Karpas-422 (cell line): ENCODE results near the gene MICU2. TPM values are rescaled to one million over a fixed set of nuclear protein-coding genes. Genes with fewer than 3 reads are reported as not detected.
"Not testable (repeated sequence)": the region's sequence is repeated elsewhere in the genome, so short reads cannot be mapped to it uniquely, and the experiment has no call there.

Experiments
- DNase-seq: peaks from one replicate; pipeline ENCODE4 v3.0.0-alpha.2; 2015
- H2AFZ ChIP-seq: fragments of 200-600 bp; sonication (generic); 2 replicates; pipeline ENCODE4 v1.6.1; 2014; ENCODE audit warnings: antibody characterized with exemption, low read length, mixed read lengths
- H3K27ac ChIP-seq: fragments of 200-600 bp; sonication (generic); 2 replicates; pipeline ENCODE4 v1.5.1; 2014; ENCODE audit warnings: mild to moderate bottlenecking, low read length, moderate library complexity
- H3K27me3 ChIP-seq: fragments of 200-600 bp; sonication (generic); 2 replicates; pipeline ENCODE4 v1.6.1; 2014; ENCODE audit warnings: low read length, mixed read lengths
- H3K36me3 ChIP-seq: fragments of 200-600 bp; sonication (generic); 2 replicates; pipeline ENCODE4 v1.6.1; 2014; ENCODE audit warnings: low read length, mixed read lengths; ENCODE audit not compliant: insufficient read depth
- H3K4me1 ChIP-seq: fragments of 200-600 bp; sonication (generic); 2 replicates; pipeline ENCODE4 v1.6.1; 2014; ENCODE audit warnings: mild to moderate bottlenecking, low read length, mixed read lengths
- H3K4me2 ChIP-seq: fragments of 200-600 bp; sonication (generic); 2 replicates; pipeline ENCODE4 v1.6.1; 2014; ENCODE audit warnings: low read length, low read depth, mild to moderate bottlenecking; ENCODE audit not compliant: poor library complexity, severe bottlenecking
- H3K4me3 ChIP-seq: fragments of 200-600 bp; sonication (generic); 2 replicates; pipeline ENCODE4 v1.5.1; 2014; ENCODE audit warnings: mild to moderate bottlenecking, antibody characterized with exemption, low read length, mixed read lengths
- H3K79me2 ChIP-seq: fragments of 200-600 bp; sonication (generic); 2 replicates; pipeline ENCODE4 v1.6.1; 2014; ENCODE audit warnings: mild to moderate bottlenecking, low read length, mixed read lengths
- H3K9ac ChIP-seq: fragments of 200-600 bp; sonication (generic); 2 replicates; pipeline ENCODE4 v1.6.0; 2014; ENCODE audit warnings: low read length
- H3K9me2 ChIP-seq: fragments of 200-600 bp; sonication (generic), shearing (Covaris generic); replicated peaks from 2 replicates; pipeline ENCODE4 v1.6.0; 2014; ENCODE audit warnings: mild to moderate bottlenecking, low read length, moderate library complexity; ENCODE audit not compliant: insufficient read depth
- H3K9me3 ChIP-seq: fragments of 300-700, 200-600 bp; sonication (generic); 2 replicates; pipeline ENCODE4 v1.6.1; 2014; ENCODE audit warnings: low read length, mixed read lengths
- H4K20me1 ChIP-seq: fragments of 200-600 bp; sonication (generic); 2 replicates; pipeline ENCODE4 v1.6.1; 2014; ENCODE audit warnings: mild to moderate bottlenecking, antibody characterized with exemption, low read length, low read depth; ENCODE audit not compliant: insufficient read depth
- total RNA-seq: library from RNA; depleted of rRNA; stranded (reverse); fragments of >200 nt; shearing (Covaris generic); gene quantifications from 2 replicates; pipeline ENCODE4 v1.2.3, GENCODE V29; 2014; ENCODE audit warnings: low replicate concordance

The MICU2 gene
- total RNA-seq, 1 experiment from 2014 or later: 60.1 TPM

DNA sequence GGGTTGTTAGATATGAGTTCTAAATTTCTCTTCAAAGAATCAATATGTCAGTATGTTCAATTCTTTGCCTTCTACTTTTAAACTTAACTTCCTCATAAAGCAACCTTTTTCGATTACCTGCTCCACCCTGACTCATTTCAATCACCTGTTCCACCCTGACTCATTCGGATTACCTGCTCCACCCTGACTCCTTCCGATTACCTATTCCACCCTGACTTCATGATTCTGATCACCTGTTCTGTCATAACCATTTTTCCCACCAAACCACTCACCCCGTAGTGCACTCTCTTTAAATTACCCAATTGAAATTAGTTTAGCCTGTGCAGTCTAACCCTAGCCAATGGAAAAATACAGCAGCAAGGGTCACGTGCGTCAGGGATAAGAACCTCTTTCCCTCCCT is 14.5 kb downstream of the MICU2 start:
- DNase-seq, H2AFZ ChIP-seq, H3K36me3 ChIP-seq, H3K4me2 ChIP-seq, H3K27ac ChIP-seq, H3K4me1 ChIP-seq, H3K9ac ChIP-seq, H3K9me2 ChIP-seq, H4K20me1 ChIP-seq, H3K27me3 ChIP-seq, H3K4me3 ChIP-seq, H3K9me3 ChIP-seq: not testable (repeated sequence)
- H3K79me2 ChIP-seq: peaks cover 99% of the 10 kb centered on the region

GRCh38 chr13:21588411-21588810 is 15.6 kb downstream of the MICU2 start:
- not testable (repeated sequence) for H3K27me3 ChIP-seq, H3K9ac ChIP-seq, H3K27ac ChIP-seq, H4K20me1 ChIP-seq, H3K4me3 ChIP-seq, H3K4me1 ChIP-seq, DNase-seq, H3K36me3 ChIP-seq, H3K9me3 ChIP-seq, H3K9me2 ChIP-seq, H3K4me2 ChIP-seq, H2AFZ ChIP-seq
- H3K79me2 ChIP-seq: peaks cover 98% of the 10 kb centered on the region

DNA sequence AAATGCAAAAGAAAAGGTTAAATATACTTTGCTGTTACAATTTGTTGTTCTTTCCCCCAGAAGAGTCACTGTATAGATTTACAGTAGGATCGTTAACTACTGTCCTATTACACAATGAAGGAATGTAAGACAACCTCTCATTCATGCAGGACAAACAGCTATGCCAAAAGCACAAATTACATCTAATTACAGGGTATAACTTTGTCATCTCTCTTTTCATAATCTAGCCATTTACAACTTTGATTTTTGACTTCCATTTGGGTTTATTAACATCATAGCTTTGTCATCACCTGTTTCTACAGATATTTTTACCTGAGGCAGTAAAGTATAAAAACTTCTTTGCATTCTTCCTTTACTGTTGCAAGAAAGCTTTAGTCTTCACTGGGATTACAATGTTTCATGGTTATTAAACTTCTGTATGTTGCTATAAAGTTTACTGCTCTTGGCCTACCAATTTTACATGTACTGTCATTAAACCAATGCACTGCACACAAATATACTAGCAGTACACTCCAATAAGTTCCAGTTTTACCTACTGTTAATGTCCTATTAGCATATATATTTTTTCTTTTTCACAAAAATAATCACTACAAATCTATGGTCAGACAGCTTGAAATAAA is 18.9 kb downstream of the MICU2 start:
- Histone ChIP-seq H4K20me1 (no peaks in the 10 kb centered on the region), H3K9me3 (peaks cover 16% of the 10 kb centered on the region), H3K4me1 (peaks cover 8% of the 10 kb centered on the region), H3K36me3 (peaks cover 12% of the 10 kb centered on the region; the same call in 1 of the 2 replicates), H3K9me2 (no peaks in the 10 kb centered on the region), H3K27me3 (no peaks in the 10 kb centered on the region), H3K9ac (no peak overlapping the region), H2AFZ (no peak overlapping the region), H3K27ac (no peak overlapping the region), H3K79me2 (peaks cover 97% of the 10 kb centered on the region), H3K4me3 (no peak overlapping the region), H3K4me2 (no peak overlapping the region)
- no peak for DNase-seq

DNA sequence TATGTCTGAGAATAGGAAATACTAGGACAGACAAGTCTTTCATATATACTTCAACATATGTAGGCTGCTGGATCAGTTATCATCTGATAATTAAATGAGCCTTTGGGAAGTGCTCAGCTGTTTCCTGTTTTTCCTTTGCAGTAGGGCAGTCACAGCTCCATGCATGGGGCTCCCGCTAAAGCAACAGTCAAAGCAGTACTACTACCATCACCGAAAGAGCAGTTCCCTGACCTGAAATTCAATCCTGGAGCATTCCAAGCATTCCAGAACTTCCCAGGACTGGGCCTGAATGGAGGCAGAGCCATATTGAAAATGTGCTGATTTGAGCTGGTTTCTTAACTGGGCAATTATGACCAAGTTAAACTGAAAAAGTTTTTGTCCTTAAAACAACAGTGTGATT is 20.5 kb downstream of the MICU2 start:
- peaks cover 12% of the 10 kb centered on the region; the same call in 1 of the 2 replicates for H3K36me3 ChIP-seq
- no peaks in the 10 kb centered on the region for H4K20me1 ChIP-seq
- no peak for DNase-seq
- no peak overlapping the region for H2AFZ ChIP-seq
- H3K27me3 ChIP-seq: no peaks in the 10 kb centered on the region
- H3K9me2 ChIP-seq: no peaks in the 10 kb centered on the region
- H3K79me2 ChIP-seq: peaks cover 95% of the 10 kb centered on the region
- no peak overlapping the region for H3K27ac ChIP-seq
- no peak overlapping the region for H3K4me3 ChIP-seq
- no peak overlapping the region for H3K4me2 ChIP-seq
- H3K4me1 ChIP-seq: peaks cover 11% of the 10 kb centered on the region
- no peak overlapping the region for H3K9ac ChIP-seq
- H3K9me3 ChIP-seq: peaks cover 16% of the 10 kb centered on the region

GRCh38 chr13:21580736-21581135 is 23.2 kb downstream of the MICU2 start:
- no peak overlapping the region for H3K9ac ChIP-seq
- H3K79me2 ChIP-seq: peaks cover 91% of the 10 kb centered on the region
- peaks cover 12% of the 10 kb centered on the region; the same call in 1 of the 2 replicates for H3K36me3 ChIP-seq
- no peak overlapping the region for H3K4me2 ChIP-seq
- no peak overlapping the region for H3K27ac ChIP-seq
- H3K9me3 ChIP-seq: peaks cover 16% of the 10 kb centered on the region
- peaks cover 18% of the 10 kb centered on the region for H3K4me1 ChIP-seq
- no peak overlapping the region for H2AFZ ChIP-seq
- H3K27me3 ChIP-seq: no peaks in the 10 kb centered on the region
- DNase-seq: no peak
- H3K4me3 ChIP-seq: no peak overlapping the region
- no peaks in the 10 kb centered on the region for H3K9me2 ChIP-seq
- H4K20me1 ChIP-seq: no peaks in the 10 kb centered on the region

GRCh38 chr13:21579754-21580316 is 24.1 kb downstream of the MICU2 start:
- Histone ChIP-seq H3K79me2 (peaks cover 91% of the 10 kb centered on the region), H3K9me2 (no peaks in the 10 kb centered on the region), H2AFZ (no peak overlapping the region), H3K4me3 (no peak overlapping the region), H3K4me1 (peaks cover 18% of the 10 kb centered on the region), H3K4me2 (no peak overlapping the region), H3K36me3 (peaks cover 10% of the 10 kb centered on the region; the same call in 1 of the 2 replicates), H3K27ac (no peak overlapping the region), H3K27me3 (no peaks in the 10 kb centered on the region), H3K9me3 (peaks cover 11% of the 10 kb centered on the region), H4K20me1 (no peaks in the 10 kb centered on the region), H3K9ac (no peak overlapping the region)
- peak; percentile 48 for DNase-seq

DNA sequence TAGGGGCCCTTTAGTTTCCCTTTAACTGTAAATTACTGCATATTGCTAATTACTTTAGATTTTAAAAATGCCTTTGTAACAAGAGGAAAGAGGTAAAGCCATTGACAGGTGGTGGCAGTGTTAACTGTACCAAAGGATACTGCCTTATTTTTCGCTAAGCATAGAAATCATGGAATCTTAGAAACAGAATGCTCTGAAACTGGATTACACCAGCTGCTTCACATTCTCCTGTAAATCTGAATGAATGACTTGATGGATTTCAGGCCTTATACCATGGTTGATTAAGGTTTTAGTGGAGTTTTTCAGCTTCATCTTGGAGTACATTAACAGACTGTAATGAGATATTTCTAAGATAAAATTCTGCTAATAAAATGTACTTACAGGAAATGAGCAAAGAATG is 25.2 kb downstream of the MICU2 start:
- H3K4me1 ChIP-seq: peaks cover 18% of the 10 kb centered on the region
- no peaks in the 10 kb centered on the region for H3K9me2 ChIP-seq
- no peak overlapping the region for H3K9ac ChIP-seq
- no peak for DNase-seq
- H3K27me3 ChIP-seq: no peaks in the 10 kb centered on the region
- H3K27ac ChIP-seq: no peak overlapping the region
- H3K4me2 ChIP-seq: no peak overlapping the region
- H3K9me3 ChIP-seq: peaks cover 10% of the 10 kb centered on the region
- 0 out of 2 replicates have a peak, but pooled peaks cover 9% of the 10 kb centered on the region for H3K36me3 ChIP-seq
- peaks cover 93% of the 10 kb centered on the region for H3K79me2 ChIP-seq
- no peaks in the 10 kb centered on the region for H4K20me1 ChIP-seq
- no peak overlapping the region for H2AFZ ChIP-seq
- no peak overlapping the region for H3K4me3 ChIP-seq

DNA sequence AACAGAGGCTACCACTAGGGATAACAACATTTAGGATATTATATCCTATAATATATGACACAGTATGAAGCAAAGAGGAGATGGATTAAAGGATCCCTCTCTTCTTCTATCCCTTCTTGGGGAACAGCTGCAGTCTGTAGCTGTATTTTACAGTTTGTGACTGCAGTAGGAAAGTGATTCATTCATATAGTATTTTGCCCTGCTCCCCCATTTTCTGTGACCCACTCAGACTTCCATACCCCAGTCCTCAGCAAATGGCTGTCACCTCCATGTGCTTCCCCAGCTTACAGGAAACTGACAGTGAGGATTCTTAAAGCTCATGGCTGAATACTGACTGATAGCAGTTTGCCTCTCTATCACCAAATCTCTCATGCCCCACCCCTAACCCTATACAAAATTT is 27.5 kb downstream of the MICU2 start:
- Histone ChIP-seq H3K9ac (no peak overlapping the region), H3K79me2 (peaks cover 92% of the 10 kb centered on the region), H3K36me3 (no peaks in the 10 kb centered on the region), H3K27me3 (no peaks in the 10 kb centered on the region), H4K20me1 (no peaks in the 10 kb centered on the region), H2AFZ (no peak overlapping the region), H3K4me2 (no peak overlapping the region), H3K27ac (no peak overlapping the region), H3K9me3 (no peaks in the 10 kb centered on the region), H3K4me1 (peaks cover 22% of the 10 kb centered on the region), H3K4me3 (no peak overlapping the region), H3K9me2 (no peaks in the 10 kb centered on the region)
- DNase-seq: no peak
